GM12892 (cell line): ENCODE data around the gene DDX17.

Source experiments
- POLR2A ChIP-seq: IDR thresholded peaks from 2 replicates; pipeline ENCODE4 v1.6.1; 2011; ENCODE audit warnings: low read depth, low read length, control low read depth
- POLR2AphosphoS5 ChIP-seq: IDR thresholded peaks from 2 replicates; pipeline ENCODE4 v1.6.1; 2011; ENCODE audit warnings: low read depth, low read length, control low read depth

GRCh38 chr22:38440747-38441350 lies 65.3 kb downstream of the DDX17 start:
- TF ChIP-seq POLR2AphosphoS5 (no peak), POLR2A (no peak)
